SK-N-SH treated with all-trans-retinoic acid at 6 μM for 48 hours (cell line): ENCODE results near the gene ARF1.

Experiments used
- ATAC-seq: fragments of 200-7000 bp; cut with Tn5 transposase; 3 replicates; pipeline ENCODE4 v1.9.1; 2020; ENCODE audit warnings: mild to moderate bottlenecking, moderate library complexity
- ARNTL ChIP-seq: fragments of 450-650 bp; formaldehyde crosslinking; IDR thresholded peaks from 2 replicates; pipeline ENCODE4 v1.5.0; 2020; ENCODE audit warnings: low read depth, mild to moderate bottlenecking, moderate library complexity, borderline replicate concordance
- CSDC2 ChIP-seq: fragments of 250-450 bp; sonication (Bioruptor Pico); IDR thresholded peaks from 2 replicates; pipeline ENCODE4 v1.5.0; 2020; ENCODE audit warnings: mild to moderate bottlenecking, moderate library complexity
- ESRRG ChIP-seq: fragments of 250-450 bp; sonication (Bioruptor Pico); IDR thresholded peaks from 2 replicates; pipeline ENCODE4 v1.6.1; 2021; ENCODE audit warnings: mild to moderate bottlenecking
- GLIS3 ChIP-seq: fragments of 250-450 bp; sonication (Bioruptor Pico); IDR thresholded peaks from 2 replicates; pipeline ENCODE4 v1.5.0; 2020; ENCODE audit warnings: mild to moderate bottlenecking, moderate library complexity
- ISL1 ChIP-seq: fragments of 250-450 bp; sonication (Bioruptor Pico); IDR thresholded peaks from 2 replicates; pipeline ENCODE4 v2.1.2; 2022; ENCODE audit warnings: mild to moderate bottlenecking, moderate library complexity
- OSR1 ChIP-seq: fragments of 250-450 bp; sonication (Bioruptor Pico); IDR thresholded peaks from 2 replicates; pipeline ENCODE4 v1.8.0; 2022; ENCODE audit warnings: moderate library complexity, mild to moderate bottlenecking, inconsistent platforms
- PPARA ChIP-seq: fragments of 250-450 bp; sonication (Bioruptor Pico); IDR thresholded peaks from 2 replicates; pipeline ENCODE4 v1.5.0; 2020; ENCODE audit warnings: mild to moderate bottlenecking, borderline replicate concordance
- SNAI2 ChIP-seq: fragments of 250-450 bp; sonication (Bioruptor Pico); IDR thresholded peaks from 2 replicates; pipeline ENCODE4 v1.5.0; 2020; ENCODE audit warnings: mild to moderate bottlenecking, moderate library complexity
- TCF4 ChIP-seq: fragments of 250-450 bp; sonication (Bioruptor Pico); IDR thresholded peaks from 2 replicates; pipeline ENCODE4 v1.8.0; 2021; ENCODE audit warnings: mild to moderate bottlenecking, moderate library complexity, borderline replicate concordance
- TOX ChIP-seq: fragments of 250-450 bp; sonication (Bioruptor Pico); IDR thresholded peaks from 2 replicates; pipeline ENCODE4 v1.8.0; 2021; ENCODE audit warnings: mild to moderate bottlenecking, moderate library complexity, borderline replicate concordance
- ZC3H10 ChIP-seq: fragments of 250-450 bp; sonication (Bioruptor Pico); IDR thresholded peaks from 2 replicates; pipeline ENCODE4 v1.5.1; 2021; ENCODE audit warnings: mild to moderate bottlenecking, moderate library complexity
- ZFP3 ChIP-seq: fragments of 250-450 bp; sonication (Bioruptor Pico); IDR thresholded peaks from 2 replicates; pipeline ENCODE4 v1.5.0; 2020; ENCODE audit warnings: mild to moderate bottlenecking, moderate library complexity
- ZFP30 ChIP-seq: fragments of 450-650 bp; formaldehyde crosslinking; IDR thresholded peaks from 2 replicates; pipeline ENCODE4 v1.5.0; 2022; ENCODE audit warnings: mild to moderate bottlenecking, moderate library complexity
- ZNF565 ChIP-seq: fragments of 450-650 bp; formaldehyde crosslinking; conservative IDR thresholded peaks from 2 replicates; pipeline ENCODE4 v1.5.0; 2020; ENCODE audit warnings: low read depth, mild to moderate bottlenecking, moderate library complexity
- ZNF8 ChIP-seq: fragments of 450-650 bp; formaldehyde crosslinking; IDR thresholded peaks from 2 replicates; pipeline ENCODE4 v1.5.0; 2020; ENCODE audit warnings: mild to moderate bottlenecking, moderate library complexity
- TF ChIP-seq, protein P1 (sequence below): fragments of 250-450 bp; sonication (Bioruptor Pico); IDR thresholded peaks from 2 replicates; pipeline ENCODE4 v1.5.0; 2020; ENCODE audit warnings: mild to moderate bottlenecking, moderate library complexity
- TF ChIP-seq, protein P2 (sequence below): fragments of 250-450 bp; sonication (Bioruptor Pico); IDR thresholded peaks from 2 replicates; pipeline ENCODE4 v1.5.1; 2020; ENCODE audit warnings: low read depth, mild to moderate bottlenecking, moderate library complexity
- TF ChIP-seq, protein P3 (sequence below): fragments of 250-450 bp; sonication (Bioruptor Pico); IDR thresholded peaks from 2 replicates; pipeline ENCODE4 v1.8.0; 2020; ENCODE audit warnings: mild to moderate bottlenecking, moderate library complexity, borderline replicate concordance
- TF ChIP-seq, protein P4 (sequence below): fragments of 250-450 bp; sonication (Bioruptor Pico); IDR thresholded peaks from 2 replicates; pipeline ENCODE4 v1.5.1; 2021; ENCODE audit warnings: mild to moderate bottlenecking, moderate library complexity

Gene ARF1

DNA sequence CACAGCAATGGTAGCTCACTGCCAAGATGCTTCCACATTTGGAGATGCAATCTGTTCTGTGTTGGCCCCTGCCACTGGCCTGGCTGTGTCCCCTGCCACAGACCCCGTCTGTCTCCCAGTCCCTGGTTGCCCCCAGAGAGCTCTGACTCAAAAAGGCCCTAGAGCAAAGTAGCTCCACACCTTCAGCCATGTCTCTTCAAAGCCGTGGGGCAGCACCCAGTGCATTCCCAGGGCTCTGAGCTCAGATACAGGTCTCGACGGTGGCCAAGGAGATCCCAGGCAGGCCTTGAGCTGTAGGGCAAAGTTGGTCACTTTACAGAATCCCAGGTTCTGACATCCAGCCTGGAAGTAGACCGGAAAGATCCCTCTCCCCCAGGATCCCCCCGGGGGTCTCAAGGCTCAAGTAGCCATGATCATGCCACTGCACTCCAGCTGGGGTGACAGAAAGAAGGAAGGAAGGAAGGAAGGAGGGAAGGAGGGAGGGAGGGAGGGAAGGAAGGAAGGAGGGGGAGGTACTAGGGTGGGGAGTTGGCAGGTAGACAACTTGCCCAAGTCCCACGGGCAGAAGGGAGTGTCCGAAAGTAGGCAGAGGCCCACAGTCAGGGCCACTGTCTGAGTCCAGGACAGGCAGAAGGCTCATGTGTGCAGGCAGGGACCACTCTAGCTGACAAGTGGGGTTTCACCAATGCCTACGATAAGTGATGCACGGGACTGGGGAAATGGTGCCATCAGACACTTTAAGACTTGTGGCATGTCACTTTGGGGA lies 4.8 kb upstream of the ARF1 start:
- no peak for ATAC-seq
- no peak for TF ChIP-seq TOX (CRISPR knock-in tag)

DNA sequence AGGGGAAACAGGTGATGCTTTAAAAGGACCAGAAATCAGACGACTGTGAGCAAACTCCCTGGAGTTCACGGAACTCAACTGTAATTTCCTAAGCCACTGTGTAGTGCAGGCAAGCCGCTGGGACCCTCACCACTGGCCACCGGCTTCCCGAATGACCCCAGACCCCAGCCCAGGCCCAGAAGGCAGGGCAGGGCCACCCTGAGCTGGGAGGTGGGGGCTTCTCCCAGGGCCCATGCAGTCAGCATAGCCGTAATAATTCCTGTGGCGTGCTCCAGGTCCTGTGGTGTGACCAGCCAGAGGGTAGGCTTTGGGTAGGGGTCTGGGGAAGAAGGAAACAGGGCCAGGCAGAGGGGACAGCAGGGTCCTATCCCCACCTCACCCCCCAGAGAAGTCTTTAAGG lies 3.5 kb upstream of the ARF1 start:
- ATAC-seq, result no peak
- no peak for TF ChIP-seq ZFP3 (CRISPR knock-in tag)
- TF ChIP-seq SNAI2 (CRISPR knock-in tag), result no peak
- TF ChIP-seq ZC3H10 (CRISPR knock-in tag), result no peak
- no peak for TF ChIP-seq GLIS3 (CRISPR knock-in tag)
- TF ChIP-seq OSR1, result no peak
- no peak for TF ChIP-seq ZNF565 (CRISPR knock-in tag)
- TF ChIP-seq TOX (CRISPR knock-in tag), result no peak
- TF ChIP-seq ISL1, result no peak
- TF ChIP-seq, all 23 proteins: peak for 0

DNA sequence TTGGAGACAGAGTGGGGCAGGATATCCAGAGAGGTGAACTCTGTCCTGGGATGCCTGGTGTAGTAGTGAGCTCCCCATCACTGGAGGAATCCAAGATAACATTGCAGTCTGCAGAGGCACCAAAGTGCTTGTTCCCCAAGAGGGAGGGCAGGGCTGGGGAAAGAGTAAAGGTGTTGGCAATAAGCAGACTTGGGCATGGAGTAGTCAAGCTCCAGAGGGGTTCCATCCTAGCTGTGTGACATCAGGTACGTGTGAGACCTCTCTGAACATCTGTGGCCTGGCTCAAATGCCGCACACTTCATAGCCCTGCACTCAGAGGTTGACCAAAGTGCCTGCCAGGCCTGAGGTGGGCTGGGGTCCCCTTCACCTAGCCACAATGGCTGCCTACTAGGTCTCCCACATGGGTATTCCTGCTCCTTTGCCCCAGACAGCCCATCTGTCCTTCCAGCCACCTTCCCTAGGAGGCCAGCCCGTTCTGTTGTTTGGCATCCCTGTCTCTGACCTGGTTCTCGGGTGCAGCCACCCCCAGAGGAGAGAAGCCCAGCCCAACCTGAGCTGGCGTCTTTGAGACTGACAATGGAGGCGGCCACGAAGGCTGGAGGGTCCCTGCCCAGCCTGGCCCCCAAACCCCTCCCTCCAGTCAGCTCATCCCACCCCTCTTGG lies 2.8 kb upstream of the ARF1 start:
- no peak for ATAC-seq
- TF ChIP-seq ZFP30 (CRISPR knock-in tag) (no peak), TCF4 (no peak), PPARA (CRISPR knock-in tag) (no peak)
- TF ChIP-seq, protein P1, sequence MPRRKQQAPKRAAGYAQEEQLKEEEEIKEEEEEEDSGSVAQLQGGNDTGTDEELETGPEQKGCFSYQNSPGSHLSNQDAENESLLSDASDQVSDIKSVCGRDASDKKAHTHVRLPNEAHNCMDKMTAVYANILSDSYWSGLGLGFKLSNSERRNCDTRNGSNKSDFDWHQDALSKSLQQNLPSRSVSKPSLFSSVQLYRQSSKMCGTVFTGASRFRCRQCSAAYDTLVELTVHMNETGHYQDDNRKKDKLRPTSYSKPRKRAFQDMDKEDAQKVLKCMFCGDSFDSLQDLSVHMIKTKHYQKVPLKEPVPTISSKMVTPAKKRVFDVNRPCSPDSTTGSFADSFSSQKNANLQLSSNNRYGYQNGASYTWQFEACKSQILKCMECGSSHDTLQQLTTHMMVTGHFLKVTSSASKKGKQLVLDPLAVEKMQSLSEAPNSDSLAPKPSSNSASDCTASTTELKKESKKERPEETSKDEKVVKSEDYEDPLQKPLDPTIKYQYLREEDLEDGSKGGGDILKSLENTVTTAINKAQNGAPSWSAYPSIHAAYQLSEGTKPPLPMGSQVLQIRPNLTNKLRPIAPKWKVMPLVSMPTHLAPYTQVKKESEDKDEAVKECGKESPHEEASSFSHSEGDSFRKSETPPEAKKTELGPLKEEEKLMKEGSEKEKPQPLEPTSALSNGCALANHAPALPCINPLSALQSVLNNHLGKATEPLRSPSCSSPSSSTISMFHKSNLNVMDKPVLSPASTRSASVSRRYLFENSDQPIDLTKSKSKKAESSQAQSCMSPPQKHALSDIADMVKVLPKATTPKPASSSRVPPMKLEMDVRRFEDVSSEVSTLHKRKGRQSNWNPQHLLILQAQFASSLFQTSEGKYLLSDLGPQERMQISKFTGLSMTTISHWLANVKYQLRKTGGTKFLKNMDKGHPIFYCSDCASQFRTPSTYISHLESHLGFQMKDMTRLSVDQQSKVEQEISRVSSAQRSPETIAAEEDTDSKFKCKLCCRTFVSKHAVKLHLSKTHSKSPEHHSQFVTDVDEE (CRISPR knock-in tag), result no peak
- TF ChIP-seq, protein P2, sequence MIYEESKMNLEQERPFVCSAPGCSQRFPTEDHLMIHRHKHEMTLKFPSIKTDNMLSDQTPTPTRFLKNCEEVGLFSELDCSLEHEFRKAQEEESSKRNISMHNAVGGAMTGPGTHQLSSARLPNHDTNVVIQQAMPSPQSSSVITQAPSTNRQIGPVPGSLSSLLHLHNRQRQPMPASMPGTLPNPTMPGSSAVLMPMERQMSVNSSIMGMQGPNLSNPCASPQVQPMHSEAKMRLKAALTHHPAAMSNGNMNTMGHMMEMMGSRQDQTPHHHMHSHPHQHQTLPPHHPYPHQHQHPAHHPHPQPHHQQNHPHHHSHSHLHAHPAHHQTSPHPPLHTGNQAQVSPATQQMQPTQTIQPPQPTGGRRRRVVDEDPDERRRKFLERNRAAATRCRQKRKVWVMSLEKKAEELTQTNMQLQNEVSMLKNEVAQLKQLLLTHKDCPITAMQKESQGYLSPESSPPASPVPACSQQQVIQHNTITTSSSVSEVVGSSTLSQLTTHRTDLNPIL (CRISPR knock-in tag), result no peak

DNA sequence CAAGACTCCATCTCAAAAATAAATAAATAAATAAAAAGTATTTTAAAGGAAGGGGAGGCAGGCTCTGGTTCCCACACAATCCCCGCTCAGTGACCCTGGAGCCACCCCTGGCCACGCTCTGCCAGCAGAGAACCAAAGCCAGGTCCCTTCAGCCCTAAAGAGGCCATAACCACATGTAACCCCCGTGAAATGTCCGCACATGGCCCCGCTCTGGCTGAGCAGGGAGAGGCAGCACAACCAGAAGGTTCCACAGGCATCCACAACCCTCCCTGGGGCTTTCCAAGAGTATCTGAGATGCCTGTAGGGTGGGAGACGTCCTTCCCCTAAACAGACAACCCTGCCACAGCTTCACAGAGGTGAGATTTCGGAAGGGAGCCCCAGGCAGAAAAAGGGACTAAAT lies 1.4 kb upstream of the ARF1 start:
- no peak for ATAC-seq
- TF ChIP-seq ESRRG (CRISPR knock-in tag) (no peak), ZNF8 (no peak), ZNF565 (CRISPR knock-in tag) (no peak), CSDC2 (CRISPR knock-in tag) (no peak), ARNTL (CRISPR knock-in tag) (no peak), ZC3H10 (CRISPR knock-in tag) (no peak)
- TF ChIP-seq, protein P3, sequence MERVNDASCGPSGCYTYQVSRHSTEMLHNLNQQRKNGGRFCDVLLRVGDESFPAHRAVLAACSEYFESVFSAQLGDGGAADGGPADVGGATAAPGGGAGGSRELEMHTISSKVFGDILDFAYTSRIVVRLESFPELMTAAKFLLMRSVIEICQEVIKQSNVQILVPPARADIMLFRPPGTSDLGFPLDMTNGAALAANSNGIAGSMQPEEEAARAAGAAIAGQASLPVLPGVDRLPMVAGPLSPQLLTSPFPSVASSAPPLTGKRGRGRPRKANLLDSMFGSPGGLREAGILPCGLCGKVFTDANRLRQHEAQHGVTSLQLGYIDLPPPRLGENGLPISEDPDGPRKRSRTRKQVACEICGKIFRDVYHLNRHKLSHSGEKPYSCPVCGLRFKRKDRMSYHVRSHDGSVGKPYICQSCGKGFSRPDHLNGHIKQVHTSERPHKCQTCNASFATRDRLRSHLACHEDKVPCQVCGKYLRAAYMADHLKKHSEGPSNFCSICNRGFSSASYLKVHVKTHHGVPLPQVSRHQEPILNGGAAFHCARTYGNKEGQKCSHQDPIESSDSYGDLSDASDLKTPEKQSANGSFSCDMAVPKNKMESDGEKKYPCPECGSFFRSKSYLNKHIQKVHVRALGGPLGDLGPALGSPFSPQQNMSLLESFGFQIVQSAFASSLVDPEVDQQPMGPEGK (CRISPR knock-in tag), result no peak
- TF ChIP-seq, protein P4, sequence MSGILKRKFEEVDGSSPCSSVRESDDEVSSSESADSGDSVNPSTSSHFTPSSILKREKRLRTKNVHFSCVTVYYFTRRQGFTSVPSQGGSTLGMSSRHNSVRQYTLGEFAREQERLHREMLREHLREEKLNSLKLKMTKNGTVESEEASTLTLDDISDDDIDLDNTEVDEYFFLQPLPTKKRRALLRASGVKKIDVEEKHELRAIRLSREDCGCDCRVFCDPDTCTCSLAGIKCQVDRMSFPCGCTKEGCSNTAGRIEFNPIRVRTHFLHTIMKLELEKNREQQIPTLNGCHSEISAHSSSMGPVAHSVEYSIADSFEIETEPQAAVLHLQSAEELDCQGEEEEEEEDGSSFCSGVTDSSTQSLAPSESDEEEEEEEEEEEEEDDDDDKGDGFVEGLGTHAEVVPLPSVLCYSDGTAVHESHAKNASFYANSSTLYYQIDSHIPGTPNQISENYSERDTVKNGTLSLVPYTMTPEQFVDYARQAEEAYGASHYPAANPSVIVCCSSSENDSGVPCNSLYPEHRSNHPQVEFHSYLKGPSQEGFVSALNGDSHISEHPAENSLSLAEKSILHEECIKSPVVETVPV, result no peak
- TF ChIP-seq, protein P2 (CRISPR knock-in tag), result no peak
